GM19395 (cell line): ENCODE data around the gene STMP1.
"Not testable (repeated sequence)": the region's sequence is repeated elsewhere in the genome, so short reads cannot be mapped to it uniquely, and the experiment has no call there.

Source experiments
- ATAC-seq: cut with Tn5 transposase; IDR thresholded peaks from one replicate; pipeline ENCODE4 v1.9.1; 2021; ENCODE audit warnings: mild to moderate bottlenecking, moderate library complexity; ENCODE audit not compliant: unreplicated experiment

Gene STMP1

GRCh38 chr7:135692606-135693005 lies 30.3 kb downstream of the STMP1 start:
- ATAC-seq: not testable (repeated sequence)

DNA sequence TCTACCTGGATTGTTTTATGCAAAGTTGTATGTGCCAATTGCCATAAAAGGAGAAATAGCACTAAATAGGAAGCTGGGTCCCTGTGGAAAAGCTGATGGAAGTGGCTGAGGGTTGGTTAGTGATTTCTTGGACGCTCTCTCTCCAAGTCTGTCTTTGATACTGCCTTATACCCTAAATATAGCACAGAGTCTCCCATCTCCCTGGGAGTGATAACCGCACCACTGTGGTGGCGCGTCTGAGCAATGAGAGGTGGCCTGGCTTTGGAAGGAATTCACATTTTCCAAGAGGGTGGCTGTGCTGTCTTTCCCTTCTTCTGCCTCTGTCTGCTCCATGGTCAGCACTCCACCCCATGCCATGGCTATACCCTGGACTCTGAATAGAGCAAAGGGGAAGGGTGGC lies 31.2 kb downstream of the STMP1 start:
- no peak for ATAC-seq

DNA sequence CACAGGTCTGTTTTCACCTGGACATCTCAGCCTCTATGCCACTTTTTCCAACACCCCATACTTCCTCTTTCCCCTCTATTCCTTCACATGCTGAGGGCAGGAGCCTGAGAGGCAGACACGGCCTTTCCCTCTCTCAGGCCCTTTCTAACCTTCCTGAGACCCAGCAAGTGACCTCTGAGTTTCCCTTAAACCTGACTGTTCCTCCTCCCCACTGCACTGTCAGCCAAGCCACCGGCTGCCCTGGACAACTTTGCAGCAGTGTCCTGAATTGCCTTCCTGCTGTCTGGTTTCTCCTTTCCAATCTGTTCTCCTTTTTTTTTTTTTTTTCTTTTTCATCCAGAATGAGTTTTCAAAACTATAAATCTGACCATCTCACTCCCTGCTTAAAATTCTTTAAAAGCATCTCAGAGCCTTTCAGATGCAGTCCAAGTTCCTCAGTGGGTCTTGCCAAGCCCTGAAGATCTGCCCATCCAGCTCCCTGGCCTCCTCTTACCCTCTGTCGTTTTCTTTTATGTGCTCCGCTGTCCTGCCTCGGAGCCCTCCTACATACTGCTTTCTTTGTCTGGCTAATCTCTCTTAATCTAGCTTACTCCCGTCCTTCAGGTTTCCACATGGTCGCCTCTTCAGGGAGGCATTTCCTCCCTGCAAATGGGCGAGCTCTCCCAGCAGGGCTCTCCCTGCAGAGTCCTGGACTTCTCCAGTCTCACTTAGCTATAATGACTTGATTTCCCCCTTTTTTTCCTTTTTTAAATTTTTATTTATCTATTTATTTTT lies 35.1 kb downstream of the STMP1 start:
- ATAC-seq: no peak

DNA sequence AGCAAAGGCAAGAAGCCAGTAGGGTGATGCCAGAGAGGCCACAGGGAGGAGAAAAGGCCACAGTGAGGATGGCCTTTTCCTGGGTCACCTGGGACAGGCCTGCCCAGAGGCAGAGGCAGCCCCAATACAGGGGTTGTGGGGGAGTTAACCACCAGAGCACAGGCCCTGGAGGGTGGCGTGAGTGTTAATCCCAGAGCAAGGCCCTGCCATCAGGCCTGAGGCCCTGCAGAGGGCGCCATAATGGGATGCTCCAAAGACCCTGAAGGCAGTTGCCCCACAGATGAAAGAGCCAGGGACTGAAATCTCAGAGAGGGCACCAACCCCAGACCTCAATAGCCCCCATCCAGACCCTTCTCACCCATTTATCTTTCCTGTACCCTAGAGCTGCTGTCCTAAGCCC lies 41.8 kb downstream of the STMP1 start:
- no peak for ATAC-seq

- ATAC-seq: no peak
Observed at GRCh38 chr7:135704698-135705097, 42.4 kb downstream of the STMP1 start.

DNA sequence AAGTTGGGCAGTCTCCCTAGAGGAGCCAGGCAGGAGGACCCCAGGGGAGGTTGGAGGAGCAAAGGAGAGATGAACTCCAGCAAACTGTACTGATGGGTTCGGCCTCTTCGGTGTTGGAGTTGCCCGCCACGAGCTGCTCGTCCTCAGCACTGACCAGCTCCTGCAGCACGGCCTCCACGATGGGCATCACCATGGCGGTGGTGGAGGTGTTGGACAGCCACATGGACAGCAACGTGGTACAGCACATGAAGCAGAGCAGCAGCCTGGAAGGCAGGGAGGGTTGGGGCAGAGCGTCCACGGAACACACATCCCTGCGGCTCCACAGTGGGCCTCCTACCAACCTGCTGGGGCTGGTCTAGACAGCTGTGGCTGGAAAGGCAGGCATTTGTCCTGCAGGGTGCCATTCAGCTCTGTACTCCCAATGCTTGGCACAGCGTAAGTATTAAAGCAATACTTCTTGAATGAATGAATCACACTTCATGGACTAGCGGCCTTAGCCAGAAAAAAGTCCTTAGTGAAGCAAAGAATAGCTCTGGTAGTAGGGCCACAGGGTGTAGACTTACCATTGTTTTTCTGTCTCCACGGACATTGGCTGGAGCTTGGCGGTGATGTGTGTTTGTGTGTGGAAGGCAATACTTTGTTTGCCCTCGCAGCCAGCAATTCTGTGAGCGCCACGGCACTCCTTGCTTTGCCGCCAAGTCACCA lies 43.9 kb downstream of the STMP1 start:
- ATAC-seq: no peak

DNA sequence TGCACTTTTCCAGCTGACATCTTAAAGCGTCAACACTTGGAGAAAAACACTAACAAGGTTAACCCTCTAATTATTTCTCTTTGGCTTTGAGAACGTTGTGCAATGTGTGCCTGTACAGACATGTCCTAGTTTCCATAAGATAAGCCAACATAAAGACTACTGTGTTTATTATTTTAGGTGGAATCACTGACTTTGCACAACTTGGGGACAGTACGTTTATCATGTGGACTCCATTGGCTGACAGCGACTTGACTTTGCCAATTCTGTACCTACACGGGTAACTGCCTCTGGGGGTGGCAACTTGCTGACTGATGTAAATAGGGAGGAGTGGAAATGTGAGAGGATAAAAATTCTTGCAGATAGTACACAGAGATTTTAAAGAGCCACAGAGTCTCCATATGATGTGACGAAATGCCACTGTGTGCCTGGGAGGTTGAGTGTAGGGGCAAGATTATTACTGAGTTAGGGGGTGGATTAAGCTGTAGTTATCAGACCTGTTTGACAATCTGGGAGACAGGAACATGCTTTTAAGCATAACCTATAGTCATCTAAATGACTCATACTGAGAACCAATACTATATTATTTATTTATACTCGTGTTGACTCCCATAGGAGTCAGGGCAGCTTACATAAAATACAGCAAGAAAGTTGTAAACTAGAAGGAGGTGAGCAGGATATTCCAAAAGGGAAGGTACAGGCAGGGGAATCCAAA lies 44.7 kb downstream of the STMP1 start:
- ATAC-seq: no peak

DNA sequence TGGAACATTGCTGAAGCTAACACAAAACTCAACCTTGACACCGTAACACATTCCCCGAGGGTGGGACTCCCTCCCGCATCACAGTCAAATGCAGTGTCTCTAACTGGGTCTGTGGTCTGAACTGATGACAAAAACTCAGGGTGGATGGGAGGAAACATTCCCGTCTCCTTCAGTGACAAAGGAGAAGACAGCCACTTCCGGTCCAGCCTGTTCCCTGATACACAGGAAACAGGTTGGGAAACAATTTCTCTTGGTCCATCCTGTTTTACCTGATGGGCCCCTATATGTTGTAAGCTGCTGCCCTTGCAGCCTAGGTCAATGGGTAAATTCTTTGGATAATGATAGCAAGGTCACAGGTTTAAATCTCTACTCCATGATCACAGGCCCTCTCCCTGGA lies 45.3 kb downstream of the STMP1 start:
- no peak for ATAC-seq

- no peak for ATAC-seq
Observed at GRCh38 chr7:135708041-135708440, 45.7 kb downstream of the STMP1 start.

GRCh38 chr7:135709508-135709907 lies 47.2 kb downstream of the STMP1 start:
- no peak for ATAC-seq

- peak; percentile 44 for ATAC-seq
Observed at GRCh38 chr7:135710417-135711138, 48.3 kb downstream of the STMP1 start.

- peak; percentile 14 for ATAC-seq
Observed at GRCh38 chr7:135711139-135711469, 48.8 kb downstream of the STMP1 start.

DNA sequence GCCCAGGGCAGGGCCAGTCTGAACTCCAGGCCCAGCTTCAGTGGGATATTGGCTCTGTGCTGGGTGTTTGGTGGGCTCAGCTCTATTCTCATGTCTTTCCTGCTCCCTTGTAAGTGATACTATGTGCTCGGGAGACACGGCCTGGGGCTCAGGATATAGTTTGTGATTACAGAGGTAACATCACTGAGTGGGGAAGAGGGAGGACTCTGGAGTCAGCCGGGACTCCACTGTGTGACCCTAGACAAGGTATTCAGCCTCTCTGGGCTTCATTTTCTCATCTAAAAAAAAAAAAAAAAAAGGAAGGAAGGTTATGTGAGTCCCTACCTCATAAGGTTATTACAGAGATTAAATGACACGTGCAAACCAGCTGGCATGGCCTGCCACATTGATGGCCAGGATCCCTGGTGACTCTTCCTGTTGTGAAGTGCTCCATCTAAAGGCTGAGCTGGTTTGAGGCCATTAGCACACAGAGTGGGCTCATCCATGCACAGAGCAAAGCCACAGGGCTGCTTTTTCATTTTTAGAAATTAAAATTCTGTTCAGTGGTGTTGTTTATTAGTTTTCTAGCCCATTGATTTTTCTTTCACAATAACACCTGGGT lies 50.0 kb downstream of the STMP1 start:
- no peak for ATAC-seq

- no peak for ATAC-seq
Observed at GRCh38 chr7:135712796-135713195, 50.5 kb downstream of the STMP1 start.

- ATAC-seq: no peak
Observed at GRCh38 chr7:135713836-135714470, 51.6 kb downstream of the STMP1 start.

DNA sequence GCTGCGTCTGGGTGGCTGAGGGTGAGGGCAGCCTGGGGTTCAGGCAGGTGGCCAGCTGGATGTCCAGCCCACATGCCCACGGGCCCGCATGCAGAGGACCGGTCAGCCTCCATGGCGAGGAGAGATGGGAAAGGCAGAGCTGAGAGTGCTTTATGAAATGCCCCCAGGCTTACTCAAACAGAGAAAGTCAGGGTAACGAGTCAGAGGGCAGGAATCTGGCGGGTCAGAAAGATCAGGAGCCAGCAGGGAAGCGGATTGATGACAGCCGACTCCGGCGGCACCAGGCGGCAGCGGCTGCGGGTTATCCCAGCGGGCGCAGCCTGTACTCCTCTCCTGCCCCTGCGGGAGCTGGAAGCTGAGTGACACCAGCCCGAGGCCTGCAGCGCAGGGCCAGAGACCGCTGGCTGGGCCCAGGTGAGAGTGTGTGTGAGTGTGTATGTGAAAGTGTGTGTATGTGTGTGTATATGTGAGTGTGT lies 52.3 kb downstream of the STMP1 start:
- no peak for ATAC-seq

- ATAC-seq: no peak
Observed at GRCh38 chr7:135715055-135715522, 52.8 kb downstream of the STMP1 start.

- ATAC-seq: no peak
Observed at GRCh38 chr7:135715673-135716072, 53.4 kb downstream of the STMP1 start.

DNA sequence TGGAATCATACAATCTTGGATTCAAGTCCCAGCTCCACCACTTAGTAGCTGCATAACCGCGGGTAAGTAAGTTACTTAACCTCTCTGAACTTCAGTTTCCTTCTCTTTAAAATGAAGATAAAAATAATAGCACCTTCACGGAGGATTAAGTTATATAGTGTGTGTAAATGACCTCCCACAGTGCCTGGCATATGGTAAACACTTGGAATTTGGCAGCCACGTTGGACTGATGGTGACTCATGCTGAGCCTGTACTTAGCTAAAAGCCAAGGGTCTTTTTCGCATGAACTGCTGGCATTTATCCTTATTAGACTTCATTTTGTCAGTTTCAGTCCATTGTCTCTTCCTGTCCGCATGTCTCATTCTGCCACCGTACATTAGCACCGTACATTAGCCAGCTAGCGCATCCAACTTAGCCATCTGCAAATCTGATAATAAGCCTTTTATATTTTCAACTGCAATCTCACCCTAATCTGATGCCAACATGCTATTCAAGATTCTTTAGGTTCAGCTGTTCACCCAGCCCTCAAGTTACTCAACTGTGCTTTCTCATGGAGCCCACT lies 54.4 kb downstream of the STMP1 start:
- no peak for ATAC-seq

DNA sequence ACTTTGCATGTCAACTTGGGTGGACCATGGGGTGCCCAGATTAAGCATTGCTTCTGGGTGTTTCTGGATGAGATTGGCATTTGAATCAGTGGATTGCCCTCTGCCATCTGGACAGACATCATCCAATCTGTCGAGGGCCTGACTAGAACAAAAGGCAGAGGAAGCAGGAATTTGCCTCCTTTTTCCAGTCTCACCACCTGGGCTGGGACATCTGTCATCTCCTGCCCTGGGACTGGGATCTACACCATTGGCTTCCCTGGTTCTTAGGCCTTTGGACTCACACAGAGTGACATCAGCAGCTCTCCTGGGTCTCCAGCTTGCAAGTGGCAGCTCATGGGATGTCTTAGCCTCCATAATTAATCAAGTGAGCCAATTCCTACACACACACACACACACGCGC lies 55.4 kb downstream of the STMP1 start:
- ATAC-seq: no peak
